ENCODE measurements around the gene ARL16.

ARL16 gene

DNA sequence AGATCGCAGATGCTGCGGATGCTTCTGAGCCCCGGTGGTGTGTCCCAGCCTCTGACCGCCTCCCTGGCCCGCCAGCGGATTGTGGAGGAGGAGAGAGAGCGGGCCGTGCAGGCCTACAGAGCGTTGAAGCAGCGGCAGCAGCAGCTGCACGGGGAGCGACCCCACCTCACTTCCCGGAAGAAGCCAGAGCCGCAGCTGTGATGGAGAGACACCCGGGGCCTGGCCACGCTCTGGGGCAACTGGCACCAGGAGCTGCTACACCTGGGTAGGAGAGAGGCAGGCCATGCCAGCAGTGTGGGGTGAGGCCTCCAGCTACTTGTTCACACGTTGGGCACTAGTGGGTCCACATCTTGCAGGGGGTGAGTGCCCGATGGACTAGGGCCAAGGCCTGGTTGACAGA, 11.1 kb downstream of the ARL16 start:
- no peak overlapping the region for H3K4me3 Mint-ChIP-seq
- peaks cover 3% of the 10 kb centered on the region for H3K27me3 Mint-ChIP-seq (ENCODE audit: low read depth, poor library complexity)
- TF ChIP-seq, protein P1, sequence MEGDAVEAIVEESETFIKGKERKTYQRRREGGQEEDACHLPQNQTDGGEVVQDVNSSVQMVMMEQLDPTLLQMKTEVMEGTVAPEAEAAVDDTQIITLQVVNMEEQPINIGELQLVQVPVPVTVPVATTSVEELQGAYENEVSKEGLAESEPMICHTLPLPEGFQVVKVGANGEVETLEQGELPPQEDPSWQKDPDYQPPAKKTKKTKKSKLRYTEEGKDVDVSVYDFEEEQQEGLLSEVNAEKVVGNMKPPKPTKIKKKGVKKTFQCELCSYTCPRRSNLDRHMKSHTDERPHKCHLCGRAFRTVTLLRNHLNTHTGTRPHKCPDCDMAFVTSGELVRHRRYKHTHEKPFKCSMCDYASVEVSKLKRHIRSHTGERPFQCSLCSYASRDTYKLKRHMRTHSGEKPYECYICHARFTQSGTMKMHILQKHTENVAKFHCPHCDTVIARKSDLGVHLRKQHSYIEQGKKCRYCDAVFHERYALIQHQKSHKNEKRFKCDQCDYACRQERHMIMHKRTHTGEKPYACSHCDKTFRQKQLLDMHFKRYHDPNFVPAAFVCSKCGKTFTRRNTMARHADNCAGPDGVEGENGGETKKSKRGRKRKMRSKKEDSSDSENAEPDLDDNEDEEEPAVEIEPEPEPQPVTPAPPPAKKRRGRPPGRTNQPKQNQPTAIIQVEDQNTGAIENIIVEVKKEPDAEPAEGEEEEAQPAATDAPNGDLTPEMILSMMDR (IDR thresholded peaks at IDR 0.05), result no peak
- H3K4me1 Mint-ChIP-seq, result peaks cover 16% of the 10 kb centered on the region
- H3K27ac Mint-ChIP-seq, result no peak overlapping the region
- no peak for DNase-seq
- peaks cover 5% of the 10 kb centered on the region for H3K9me3 Mint-ChIP-seq
- H3K36me3 Mint-ChIP-seq (ENCODE audit: low read depth), result peaks cover 64% of the 10 kb centered on the region

GRCh38 chr17:81667754-81668153, 15.8 kb downstream of the ARL16 start:
- Mint-ChIP-seq H3K36me3 (ENCODE audit: low read depth) (peaks cover 52% of the 10 kb centered on the region), H3K4me3 (peak overlapping the region; percentile 95), H3K4me1 (peaks cover 36% of the 10 kb centered on the region), H3K27me3 (ENCODE audit: low read depth, poor library complexity) (no peaks in the 10 kb centered on the region), H3K27ac (peak overlapping the region; percentile 83), H3K9me3 (no peaks in the 10 kb centered on the region)
- TF ChIP-seq, protein P1 (IDR thresholded peaks at IDR 0.05), result no peak
- no peak for DNase-seq

DNA sequence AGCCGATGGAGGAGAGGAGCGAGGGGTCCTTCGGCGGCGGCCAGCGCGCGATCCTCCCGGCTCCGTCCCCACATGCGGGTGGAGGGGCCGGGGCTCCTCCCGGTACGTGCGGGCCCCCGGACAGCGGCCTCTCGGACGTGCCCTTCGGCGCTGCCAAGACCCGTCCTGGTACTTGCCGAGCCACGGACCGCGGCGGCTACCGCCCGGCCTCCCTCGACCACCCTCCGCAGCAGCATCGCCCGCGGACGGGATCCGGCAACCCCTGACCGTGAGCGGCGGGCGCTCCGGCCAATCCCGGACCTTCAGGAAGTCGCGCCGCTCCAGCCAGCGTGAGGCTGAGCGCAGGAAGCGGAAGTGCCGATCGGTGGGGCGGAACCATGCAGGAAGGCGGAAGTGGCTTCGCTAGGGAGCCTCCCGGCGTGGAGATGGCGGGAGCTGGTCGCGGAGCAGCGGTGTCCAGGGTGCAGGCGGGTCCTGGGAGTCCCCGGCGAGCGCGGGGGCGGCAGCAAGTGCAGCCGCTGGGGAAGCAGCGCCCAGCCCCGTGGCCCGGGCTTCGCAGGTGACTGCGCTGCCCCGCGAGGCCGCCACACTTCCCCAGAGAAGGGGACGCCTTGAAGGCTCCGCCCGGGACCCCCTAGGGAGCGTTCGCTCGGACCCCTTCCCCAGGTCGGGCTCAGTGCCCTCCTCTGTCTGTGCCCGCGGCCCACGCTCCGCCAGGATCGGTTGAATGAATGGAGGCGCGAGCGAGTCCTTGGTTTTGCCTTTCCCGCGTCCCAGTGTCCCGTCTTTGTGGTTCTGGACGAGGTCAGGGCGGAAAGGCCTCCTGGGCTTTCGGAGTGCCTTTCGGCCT, 17.0 kb downstream of the ARL16 start, which contains the start of the genes CCDC137 and OXLD1:
TSS of gene CCDC137 (plus strand) at position 396 of the 850 bp plus-strand sequence. CDS start at position 426, 30 bp downstream.
TSS of gene OXLD1 (minus strand) at position 264 of the 850 bp plus-strand sequence. CDS start at position 236, 28 bp downstream.
- Mint-ChIP-seq H3K9me3 (no peaks in the 10 kb centered on the region), H3K4me3 (peak within 1 kb of the TSS; percentile 95), H3K27ac (peak within 1 kb of the TSS; percentile 78), H3K27me3 (ENCODE audit: low read depth, poor library complexity) (no peaks in the 10 kb centered on the region), H3K4me1 (peaks cover 36% of the 10 kb centered on the region), H3K36me3 (ENCODE audit: low read depth) (peaks cover 40% of the 10 kb centered on the region)
- DNase-seq, result peak; percentile 96
- TF ChIP-seq, protein P1 (IDR thresholded peaks at IDR 0.05), result no peak

- Mint-ChIP-seq H3K36me3 (ENCODE audit: low read depth) (peaks cover 34% of the 10 kb centered on the region), H3K27ac (peak overlapping the region; percentile 78), H3K9me3 (no peaks in the 10 kb centered on the region), H3K27me3 (ENCODE audit: low read depth, poor library complexity) (no peaks in the 10 kb centered on the region), H3K4me1 (peaks cover 36% of the 10 kb centered on the region), H3K4me3 (peak overlapping the region; percentile 95)
- TF ChIP-seq, protein P1 (IDR thresholded peaks at IDR 0.05), result no peak
- no peak for DNase-seq
Measured at GRCh38 chr17:81666092-81666341, 17.6 kb downstream of the ARL16 start.

DNA sequence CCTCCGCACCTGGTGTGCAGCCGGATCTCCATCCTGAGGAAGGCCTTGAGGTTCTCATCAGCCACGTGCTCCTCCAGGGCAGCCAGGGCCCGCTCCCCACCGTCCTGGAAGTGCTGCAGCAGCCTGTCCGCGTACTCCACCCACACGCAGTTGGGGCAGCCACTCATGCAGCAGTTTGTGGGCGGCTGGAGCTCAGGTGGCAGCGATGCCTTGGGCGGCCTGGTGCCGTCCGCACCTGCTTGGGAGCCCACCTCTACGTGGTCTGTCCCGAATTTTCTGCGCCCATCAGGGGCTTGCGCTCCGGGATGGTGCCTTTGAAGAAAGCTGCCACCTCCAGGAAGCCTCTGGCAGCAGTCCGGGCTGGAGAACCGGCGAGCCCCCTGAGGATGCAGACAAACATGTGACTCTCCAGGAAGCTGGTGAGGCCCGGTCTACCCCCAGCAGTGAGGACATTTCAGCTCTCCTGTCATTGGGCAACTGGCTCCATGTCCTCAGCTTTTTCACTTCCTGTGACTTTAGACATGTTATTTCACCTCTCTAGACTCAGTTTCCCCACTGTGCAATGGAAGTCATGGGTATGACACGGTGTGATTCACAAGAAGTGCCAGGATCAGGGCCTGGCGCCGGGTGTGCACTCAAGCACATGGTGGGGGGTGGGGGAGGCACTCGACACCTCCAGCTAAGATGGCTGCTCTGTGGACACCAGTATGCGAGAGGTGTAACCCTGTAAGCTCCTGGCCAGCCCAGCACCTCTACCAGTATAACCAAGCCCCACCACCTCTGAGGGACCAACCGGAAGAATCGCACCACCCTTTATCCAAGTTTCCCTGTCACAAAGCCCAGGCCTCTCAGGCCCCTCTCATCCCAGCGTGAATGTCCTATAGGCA, 18.1 kb downstream of the ARL16 start:
- no peak for DNase-seq

More for the DNA sequence above, 18.1 kb downstream of the ARL16 start:
- TF ChIP-seq, protein P1 (IDR thresholded peaks at IDR 0.05), result no peak
- peak overlapping the region; percentile 78 for H3K27ac Mint-ChIP-seq
- H3K4me3 Mint-ChIP-seq, result peak overlapping the region; percentile 95
- H3K9me3 Mint-ChIP-seq, result no peaks in the 10 kb centered on the region
- peaks cover 36% of the 10 kb centered on the region for H3K4me1 Mint-ChIP-seq
- peaks cover 33% of the 10 kb centered on the region for H3K36me3 Mint-ChIP-seq (ENCODE audit: low read depth)
- H3K27me3 Mint-ChIP-seq (ENCODE audit: low read depth, poor library complexity), result no peaks in the 10 kb centered on the region

Measured in nephron progenitor cell (in vitro differentiated cells).